ENCODE measurements around the gene RALGPS1.

Gene RALGPS1

GRCh38 chr9:127197186-127197860 lies 282.7 kb downstream of the RALGPS1 start:
- no peak for DNase-seq

GRCh38 chr9:127197861-127198430 lies 283.4 kb downstream of the RALGPS1 start:
- DNase-seq, result no peak

- no peak for DNase-seq
Observed at GRCh38 chr9:127198587-127198986, 284.0 kb downstream of the RALGPS1 start.

- peak; percentile 86 for DNase-seq
Observed at GRCh38 chr9:127199001-127199791, 284.6 kb downstream of the RALGPS1 start.

- no peak for DNase-seq
Observed at GRCh38 chr9:127200106-127200862, 285.7 kb downstream of the RALGPS1 start.

GRCh38 chr9:127201071-127201541 lies 286.5 kb downstream of the RALGPS1 start:
- DNase-seq, result no peak

GRCh38 chr9:127201731-127202130 lies 287.1 kb downstream of the RALGPS1 start:
- DNase-seq, result no peak

- no peak for DNase-seq
Observed at GRCh38 chr9:127202461-127203169, 288.0 kb downstream of the RALGPS1 start.

- no peak for DNase-seq
Observed at GRCh38 chr9:127203681-127204327, 289.2 kb downstream of the RALGPS1 start.

GRCh38 chr9:127204771-127205470 lies 290.3 kb downstream of the RALGPS1 start:
- DNase-seq, result peak; percentile 26

GRCh38 chr9:127205952-127206351 lies 291.4 kb downstream of the RALGPS1 start:
- no peak for DNase-seq

- DNase-seq, result no peak
Observed at GRCh38 chr9:127206666-127207065, 292.1 kb downstream of the RALGPS1 start.

GRCh38 chr9:127207734-127208410 lies 293.3 kb downstream of the RALGPS1 start:
- no peak for DNase-seq

GRCh38 chr9:127208416-127208815 lies 293.8 kb downstream of the RALGPS1 start:
- no peak for DNase-seq

- DNase-seq, result no peak
Observed at GRCh38 chr9:127209220-127209619, 294.6 kb downstream of the RALGPS1 start.

- DNase-seq, result no peak
Observed at GRCh38 chr9:127209948-127210640, 295.5 kb downstream of the RALGPS1 start.

GRCh38 chr9:127210851-127211730 lies 296.5 kb downstream of the RALGPS1 start:
- DNase-seq, result no peak

- no peak for DNase-seq
Observed at GRCh38 chr9:127211983-127212382, 297.4 kb downstream of the RALGPS1 start.

- DNase-seq, result no peak
Observed at GRCh38 chr9:127212453-127212852, 297.9 kb downstream of the RALGPS1 start.
